Measurements from ENCODE around the gene GCH1.
A peak's percentile ranks its signal among the peaks of the same experiment; 100 is the strongest.

Gene GCH1

GRCh38 chr14:54895683-54896082 is 6.9 kb downstream of the GCH1 start:
- DNase-seq (ENCODE audit: low read depth), result no peak
- H3K4me3 ChIP-seq (ENCODE audit: low read length), result no peak overlapping the region
- no peak for TF ChIP-seq CTCF (conservative IDR thresholded peaks at IDR 0.05; ENCODE audit: low read depth, low read length)

- no peak for DNase-seq (ENCODE audit: low read depth)
- no peak for TF ChIP-seq CTCF (conservative IDR thresholded peaks at IDR 0.05; ENCODE audit: low read depth, low read length)
- no peak overlapping the region for H3K4me3 ChIP-seq (ENCODE audit: low read length)
These were observed 7.6 kb downstream of the GCH1 start for GRCh38 chr14:54894995-54895394.

- peak; percentile 21 for DNase-seq (ENCODE audit: low read depth)
These were observed 9.4 kb downstream of the GCH1 start for GRCh38 chr14:54893151-54893760.

GRCh38 chr14:54891471-54892245 is 11.0 kb downstream of the GCH1 start:
- no peak overlapping the region for H3K4me3 ChIP-seq (ENCODE audit: low read length)
- DNase-seq (ENCODE audit: low read depth), result no peak
- no peak for TF ChIP-seq CTCF (conservative IDR thresholded peaks at IDR 0.05; ENCODE audit: low read depth, low read length)

More at GRCh38 chr14:54893151-54893760, 9.4 kb downstream of the GCH1 start:
- peak; percentile 79 for TF ChIP-seq CTCF (conservative IDR thresholded peaks at IDR 0.05; ENCODE audit: low read depth, low read length)
- no peak overlapping the region for H3K4me3 ChIP-seq (ENCODE audit: low read length)

- no peak for TF ChIP-seq CTCF (conservative IDR thresholded peaks at IDR 0.05; ENCODE audit: low read depth, low read length)
- H3K4me3 ChIP-seq (ENCODE audit: low read length), result no peak overlapping the region
- no peak for DNase-seq (ENCODE audit: low read depth)
These were observed 11.8 kb downstream of the GCH1 start for GRCh38 chr14:54890788-54891187.

GRCh38 chr14:54889919-54890318 is 12.7 kb downstream of the GCH1 start:
- no peak for TF ChIP-seq CTCF (conservative IDR thresholded peaks at IDR 0.05; ENCODE audit: low read depth, low read length)
- H3K4me3 ChIP-seq (ENCODE audit: low read length), result no peak overlapping the region

GRCh38 chr14:54882521-54882920 is 20.1 kb downstream of the GCH1 start:
- no peak for DNase-seq (ENCODE audit: low read depth)
- no peak for TF ChIP-seq CTCF (conservative IDR thresholded peaks at IDR 0.05; ENCODE audit: low read depth, low read length)
- no peak overlapping the region for H3K4me3 ChIP-seq (ENCODE audit: low read length)

More at GRCh38 chr14:54889919-54890318, 12.7 kb downstream of the GCH1 start:
- DNase-seq (ENCODE audit: low read depth), result no peak
